NCI-H2081 (cell line): ENCODE results near the gene UBE2J2.

Experiments used
- DNase-seq, 2 experiments: peaks; one replicate each; lab custom pipeline; 2025; lab: John Stamatoyannopoulos, UW

Gene UBE2J2

GRCh38 chr1:1239614-1240347, 33.9 kb downstream of the UBE2J2 start:
- DNase-seq = no peak

- no peak for DNase-seq
Observed at GRCh38 chr1:1239227-1239613, 34.4 kb downstream of the UBE2J2 start.

- DNase-seq = no peak
Observed at GRCh38 chr1:1238702-1239178, 34.9 kb downstream of the UBE2J2 start.

- no peak for DNase-seq
Observed at GRCh38 chr1:1237874-1238701, 35.6 kb downstream of the UBE2J2 start.

GRCh38 chr1:1236945-1237873, 36.4 kb downstream of the UBE2J2 start:
- DNase-seq = no peak

GRCh38 chr1:1236176-1236763, 37.4 kb downstream of the UBE2J2 start:
- no peak for DNase-seq

- DNase-seq = no peak
Observed at GRCh38 chr1:1235016-1235744, 38.5 kb downstream of the UBE2J2 start.

GRCh38 chr1:1234180-1234808, 39.4 kb downstream of the UBE2J2 start:
- DNase-seq = no peak

GRCh38 chr1:1233567-1233892, 40.1 kb downstream of the UBE2J2 start:
- no peak for DNase-seq

- no peak for DNase-seq
Observed at GRCh38 chr1:1232796-1233566, 40.7 kb downstream of the UBE2J2 start.

GRCh38 chr1:1232208-1232795, 41.4 kb downstream of the UBE2J2 start, which contains the start of gene B3GALT6:
TSS of gene B3GALT6 (plus strand) at chr1:1232237. CDS start at chr1:1232279, 42 bp downstream.
- DNase-seq = no peak

- DNase-seq = peak; percentile 95 to 96
Observed at GRCh38 chr1:1231400-1232207, 42.0 kb downstream of the UBE2J2 start, which contains the start of gene SDF4. TSS of gene SDF4 (minus strand) at chr1:1232001. CDS start at chr1:1228772, 3,229 bp downstream.

- DNase-seq = peak in 1 of 2 experiments; percentile 11
Observed at GRCh38 chr1:1230656-1231399, 42.8 kb downstream of the UBE2J2 start.

GRCh38 chr1:1229770-1230169, 43.9 kb downstream of the UBE2J2 start:
- DNase-seq = no peak

- DNase-seq = no peak
Observed at GRCh38 chr1:1228596-1229321, 44.9 kb downstream of the UBE2J2 start.

- no peak for DNase-seq
Observed at GRCh38 chr1:1228187-1228586, 45.5 kb downstream of the UBE2J2 start.

- DNase-seq = no peak
Observed at GRCh38 chr1:1227386-1227785, 46.3 kb downstream of the UBE2J2 start.
